ENCODE data around the gene SUSD4. TPM values are rescaled to one million over a fixed set of nuclear protein-coding genes. Genes with fewer than 3 reads are reported as not detected.
"Not testable (repeated sequence)": the region's sequence is repeated elsewhere in the genome, so short reads cannot be mapped to it uniquely, and the experiment has no call there.

Gene SUSD4
- 3.4 TPM for total RNA-seq

GRCh38 chr1:223363856-223364684 is at the start of gene SUSD4:
TSS of gene SUSD4 (minus strand) at chr1:223364176. CDS start at chr1:223363425, 751 bp downstream.
- DNase-seq (ENCODE audit: low spot score), result peak; percentile 18

GRCh38 chr1:223413216-223413615 is 49.2 kb upstream of the SUSD4 start:
- DNase-seq (ENCODE audit: low spot score), result no peak

GRCh38 chr1:223411710-223412109 is 47.7 kb upstream of the SUSD4 start:
- DNase-seq (ENCODE audit: low spot score), result no peak

GRCh38 chr1:223411309-223411708 is 47.3 kb upstream of the SUSD4 start:
- DNase-seq (ENCODE audit: low spot score), result no peak

DNA sequence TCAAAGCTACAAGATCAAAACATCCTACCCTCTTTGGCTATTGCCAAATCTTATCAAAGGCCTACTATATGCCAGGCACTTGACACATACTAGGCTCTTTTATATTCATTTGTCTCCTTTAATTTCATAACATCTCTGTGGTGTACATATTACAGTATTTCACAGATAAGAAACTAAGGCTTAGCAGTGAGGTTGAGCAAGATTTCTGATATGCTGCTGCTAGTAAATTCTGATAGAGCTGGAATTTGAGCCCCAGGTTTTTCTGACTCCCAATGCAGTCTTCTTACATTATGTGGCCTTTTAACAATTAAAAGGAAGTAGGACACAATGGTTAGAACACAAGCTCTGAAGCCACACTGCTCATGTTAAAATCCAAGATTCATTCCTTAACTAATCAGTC is 46.1 kb upstream of the SUSD4 start:
- DNase-seq (ENCODE audit: low spot score), result no peak

- DNase-seq (ENCODE audit: low spot score), result no peak
Observed at GRCh38 chr1:223405507-223405906, 41.5 kb upstream of the SUSD4 start.

GRCh38 chr1:223403184-223403815 is 39.3 kb upstream of the SUSD4 start:
- DNase-seq (ENCODE audit: low spot score), result no peak

- DNase-seq (ENCODE audit: low spot score), result no peak
Observed at GRCh38 chr1:223402790-223403142, 38.8 kb upstream of the SUSD4 start.

GRCh38 chr1:223401873-223402789 is 38.2 kb upstream of the SUSD4 start:
- no peak for DNase-seq (ENCODE audit: low spot score)

GRCh38 chr1:223399393-223399792 is 35.4 kb upstream of the SUSD4 start:
- not testable (repeated sequence) for DNase-seq (ENCODE audit: low spot score)

GRCh38 chr1:223394706-223395105 is 30.7 kb upstream of the SUSD4 start:
- DNase-seq (ENCODE audit: low spot score), result no peak

GRCh38 chr1:223394242-223394641 is 30.3 kb upstream of the SUSD4 start:
- no peak for DNase-seq (ENCODE audit: low spot score)

DNA sequence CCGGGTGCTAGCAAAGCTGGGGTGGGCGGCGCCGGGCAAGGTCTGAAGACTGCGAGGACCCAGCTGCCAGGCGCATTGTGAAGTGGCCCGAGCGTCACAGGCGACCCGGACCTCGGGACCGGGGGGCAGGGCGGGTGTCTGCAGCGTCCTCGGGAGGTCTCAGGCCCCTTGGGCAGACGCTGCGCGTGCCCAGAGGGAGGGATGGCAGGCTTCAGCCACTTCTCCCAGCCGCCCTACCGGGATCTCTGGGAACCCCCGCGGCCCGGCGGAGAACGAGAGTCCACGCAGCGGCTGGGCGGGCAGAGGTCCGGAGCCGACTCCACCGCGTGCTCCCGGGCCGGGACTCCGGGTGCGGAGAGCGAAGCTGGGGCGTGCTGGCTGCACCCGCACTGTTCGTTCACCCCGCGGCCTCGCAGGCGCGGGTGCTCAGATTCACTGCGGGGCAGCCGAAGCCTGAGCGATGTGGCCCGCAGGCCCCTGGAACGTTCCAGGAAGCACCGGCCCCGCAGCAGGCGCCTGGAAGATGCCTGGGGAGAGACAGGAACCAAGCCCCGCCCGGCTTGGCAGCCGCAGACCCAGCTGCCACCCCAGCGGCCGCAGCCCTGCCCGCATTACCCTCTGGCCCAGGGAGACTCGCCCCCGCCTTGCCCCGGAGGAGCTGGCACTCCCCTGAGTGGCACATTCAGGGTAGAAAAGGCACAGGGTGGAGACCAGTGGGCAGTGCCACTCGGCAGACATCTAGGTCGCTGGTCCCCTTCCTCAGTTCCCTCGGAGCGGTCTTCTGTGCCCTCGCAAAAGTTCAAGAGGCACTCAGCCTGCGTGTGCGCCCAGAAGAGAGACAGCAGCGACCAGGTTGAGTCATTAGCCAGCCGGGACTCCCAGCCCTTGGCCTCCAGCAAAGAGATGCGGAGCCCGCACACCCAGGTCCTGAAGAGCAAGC is 29.6 kb upstream of the SUSD4 start, which contains the start of gene CCDC185:
Gene CCDC185 (plus strand): TSS at position 141 of the 940 bp plus-strand sequence. CDS start 61 bp downstream, at position 202.
- DNase-seq (ENCODE audit: low spot score), result no peak

GRCh38 chr1:223390618-223391017 is 26.6 kb upstream of the SUSD4 start:
- no peak for DNase-seq (ENCODE audit: low spot score)

- no peak for DNase-seq (ENCODE audit: low spot score)
Observed at GRCh38 chr1:223386013-223386412, 22.0 kb upstream of the SUSD4 start.

GRCh38 chr1:223378754-223379153 is 14.8 kb upstream of the SUSD4 start:
- DNase-seq (ENCODE audit: low spot score), result no peak

DNA sequence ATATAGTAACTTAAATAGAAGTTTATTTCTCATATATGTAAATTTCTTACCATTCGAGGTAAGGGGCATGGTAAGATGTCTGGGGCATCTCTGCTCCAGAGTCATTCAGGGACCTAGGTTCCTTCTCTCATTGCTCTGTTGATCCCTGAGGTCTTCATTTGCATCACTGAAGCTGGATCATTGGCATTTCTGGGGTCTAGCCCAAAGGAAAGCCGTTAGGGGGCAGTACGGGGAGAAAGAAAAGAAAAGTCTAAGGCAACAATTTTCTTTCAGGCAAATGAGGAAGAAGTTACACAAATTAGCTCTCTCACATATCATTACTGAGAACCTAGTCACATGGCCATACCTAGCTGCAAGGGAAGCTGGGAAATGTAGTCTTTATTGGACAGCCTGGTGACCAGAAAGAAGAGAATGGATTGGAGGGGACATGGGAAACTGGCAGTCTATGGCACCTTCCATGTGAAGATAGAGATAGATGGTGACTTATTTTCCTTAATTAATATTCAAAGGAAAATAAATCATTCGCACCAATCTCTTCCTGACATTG is 10.2 kb upstream of the SUSD4 start:
- DNase-seq (ENCODE audit: low spot score), result no peak

DNA sequence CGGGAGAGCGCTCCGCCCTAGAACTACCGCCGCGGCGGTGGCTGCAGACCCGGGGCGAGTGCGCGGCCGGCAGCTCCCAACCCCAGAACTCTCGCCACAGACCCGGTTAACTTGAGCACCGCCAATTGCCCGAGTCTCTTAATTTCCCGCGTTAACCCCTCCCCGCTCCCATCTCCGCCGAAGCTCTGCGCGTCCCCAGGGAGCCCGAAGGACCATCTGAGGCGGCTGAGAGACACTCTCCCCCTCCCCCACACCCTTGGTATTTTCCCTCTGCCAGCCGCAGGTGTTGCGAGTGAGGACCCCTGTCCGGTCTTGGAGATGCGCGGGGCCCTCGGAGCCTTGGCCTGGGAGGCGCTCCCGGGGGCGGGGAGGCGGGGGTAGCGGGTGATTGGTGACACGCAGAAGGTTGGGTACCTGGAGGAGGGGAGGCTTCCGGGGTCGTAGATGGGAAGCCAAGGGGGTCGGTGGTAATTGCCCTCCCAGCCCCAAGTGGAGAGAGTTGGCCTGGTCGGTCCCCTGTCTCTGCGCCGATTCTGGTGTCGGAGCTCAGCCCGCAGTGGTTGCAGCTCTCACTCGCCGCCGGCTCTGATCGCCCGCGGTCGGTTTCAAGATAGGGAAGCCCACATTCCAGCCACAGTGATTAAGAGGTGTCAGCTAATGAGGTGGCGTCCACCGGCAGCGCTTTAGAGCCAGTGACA is 858 bp upstream of the SUSD4 start:
- DNase-seq (ENCODE audit: low spot score), result no peak

DNA sequence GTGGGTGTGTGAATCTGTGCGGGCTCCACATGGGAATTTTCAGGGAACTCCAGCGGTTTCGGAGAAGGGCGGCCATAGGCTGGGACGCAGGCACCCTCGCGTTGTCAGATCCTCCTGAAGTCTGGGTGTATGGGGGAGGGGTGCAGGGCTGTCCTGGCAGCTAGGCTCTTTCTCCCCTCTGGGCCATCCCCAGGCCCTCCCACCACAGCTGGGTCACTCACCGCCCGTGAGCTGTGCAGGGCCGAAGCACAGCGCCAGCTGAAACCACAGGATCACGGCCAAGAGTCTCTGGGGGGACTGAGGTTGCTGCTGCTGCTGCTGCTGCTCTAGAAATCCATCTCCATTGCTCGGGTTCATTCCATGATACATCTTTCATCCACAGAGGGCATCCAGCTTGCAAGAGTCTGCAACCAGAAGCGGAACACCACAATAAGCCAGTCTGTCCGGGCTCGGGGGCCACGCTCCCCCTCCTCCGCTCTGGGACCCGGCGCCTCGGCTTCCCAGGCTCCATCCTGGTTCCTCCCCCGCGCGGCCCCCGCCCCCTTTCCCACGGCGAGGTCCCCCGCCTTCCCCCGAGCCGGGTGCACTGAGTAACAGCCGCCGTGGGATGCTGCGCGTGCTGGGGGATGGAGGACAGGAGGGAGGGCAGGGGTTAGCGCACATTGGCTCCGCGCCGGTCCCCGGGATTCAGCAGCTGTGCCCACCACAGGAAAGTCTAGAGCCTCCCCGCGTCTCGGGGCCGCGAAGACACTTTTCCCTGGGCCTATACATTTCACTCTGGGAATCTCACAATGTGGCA is 720 bp downstream of the SUSD4 start:
- no peak for DNase-seq (ENCODE audit: low spot score)

Measured in mucosa of gallbladder (tissue), 1 donor.